Peyer's patch (tissue), 4 donors: Measurements from ENCODE around the gene FAH. TPM values are rescaled to one million over a fixed set of nuclear protein-coding genes. Genes with fewer than 3 reads are reported as not detected.

Source experiments
- DNase-seq, 3 donors: peaks; one replicate each; pipeline ENCODE4 v3.0.0-alpha.2; 2017 to 2019
- H3K27ac ChIP-seq, 4 donors: fragments of 200-600 bp; sonication (generic); one replicate each; pipeline ENCODE4 v1.5.1; 2016 to 2019
- H3K27me3 ChIP-seq, 2 donors: fragments of 200-600 bp; sonication (generic); one replicate each; pipeline ENCODE4 v1.5.1; 2019
- H3K36me3 ChIP-seq, 3 donors: fragments of 200-600 bp; sonication (generic); one replicate each; pipeline ENCODE4 v1.5.1; 2016 to 2019
- H3K4me1 ChIP-seq, 4 donors: fragments of 200-600 bp; sonication (generic); one replicate each; pipeline ENCODE4 v1.5.1; 2016 to 2019
- H3K4me3 ChIP-seq, 4 donors: fragments of 200-600 bp; sonication (generic); 1 replicate in 3 of 4; 2 replicates in 1 of 4; pipeline ENCODE4 v1.5.1; 2016 to 2019; ENCODE audit warnings: mild to moderate bottlenecking in 1 of 4
- H3K9me3 ChIP-seq, 4 donors: fragments of 200-600 bp; sonication (generic); one replicate each; pipeline ENCODE4 v1.5.1; 2016 to 2019; ENCODE audit warnings: mild to moderate bottlenecking in 1 of 4
- CTCF ChIP-seq, 6 experiments: fragments of 450-650 bp in 4 of 6; fragments of 200-600 bp in 2 of 6; sonication (generic) in 1 of 6; IDR thresholded peaks; one replicate each; pipeline ENCODE4 v1.5.1; 2017 to 2019; ENCODE audit warnings: antibody characterized with exemption in 6 of 6, mild to moderate bottlenecking in 3 of 6, moderate library complexity in 1 of 6
- POLR2A ChIP-seq, 2 donors: fragments of 450-650 bp; IDR thresholded peaks; one replicate each; pipeline ENCODE4 v1.5.1; 2017; ENCODE audit warnings: antibody characterized with exemption in 2 of 2, mild to moderate bottlenecking in 2 of 2, moderate library complexity in 2 of 2
- total RNA-seq, 4 donors: library from RNA; depleted of rRNA; stranded (reverse); fragments of >200 nt; gene quantifications; one replicate each; pipeline ENCODE4 v1.1.0, GENCODE V29; 2016

FAH gene
- 10 to 100 TPM in 3 of 4 donors, 1 to 10 TPM in 1; 6.6 to 17.3 (median 15.3) TPM for total RNA-seq

DNA sequence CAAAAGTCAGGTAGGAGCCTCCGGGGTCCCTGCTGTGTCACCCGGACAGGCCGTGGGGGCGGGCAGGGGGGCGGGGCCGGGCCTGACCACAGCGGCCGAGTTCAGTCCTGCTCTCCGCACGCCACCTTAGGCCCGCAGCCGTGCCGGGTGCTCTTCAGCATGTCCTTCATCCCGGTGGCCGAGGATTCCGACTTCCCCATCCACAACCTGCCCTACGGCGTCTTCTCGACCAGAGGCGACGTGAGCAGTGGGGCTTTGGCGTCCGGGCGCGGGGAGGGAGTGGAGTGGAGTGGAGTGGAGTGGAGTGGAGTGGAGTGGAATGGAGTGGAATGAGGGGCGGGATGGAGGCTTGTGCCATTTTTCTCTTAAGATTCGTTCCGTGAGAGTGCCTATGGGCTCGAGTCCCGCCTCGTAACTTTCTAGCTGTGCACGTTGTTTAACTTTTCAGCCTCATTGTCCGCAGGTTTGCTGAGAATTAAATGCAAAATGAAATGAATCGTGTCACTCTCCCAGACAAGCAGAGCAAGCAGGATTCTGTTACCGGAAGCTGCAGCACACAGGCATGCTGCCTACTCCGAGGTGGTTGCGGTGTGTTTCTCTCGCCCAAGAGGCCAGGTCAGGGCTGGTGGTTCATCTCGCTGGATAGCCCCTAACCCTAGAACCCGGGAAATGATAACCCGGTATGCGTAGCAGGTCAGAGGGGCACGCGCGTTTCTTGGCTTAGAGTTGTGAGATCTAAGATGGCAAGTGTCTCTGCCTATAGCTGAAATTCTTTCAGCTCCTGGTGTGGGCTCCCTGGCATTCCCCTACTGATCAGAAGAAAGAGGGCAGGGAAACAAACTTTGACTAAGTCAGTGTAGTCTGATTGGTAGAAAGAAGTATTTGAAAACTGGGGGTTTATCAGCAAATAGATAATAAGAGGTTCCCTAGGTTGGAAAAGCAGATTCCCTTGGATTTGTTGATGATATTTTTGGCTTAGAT lies at the start of gene FAH:
Gene FAH (plus strand): TSS at position 104 of the 981 bp plus-strand sequence. CDS start 56 bp downstream, at position 160.
- Histone ChIP-seq H3K4me1 (peaks cover 0 to 14% (median 0%) of the 10 kb centered on the region in 4 donors), H3K4me3 (peak within 1 kb of the TSS; percentile 56 to 81 (median 78)), H3K27me3 (no peaks in the 10 kb centered on the region), H3K9me3 (no peaks in the 10 kb centered on the region), H3K27ac (peak within 1 kb of the TSS; percentile 75 to 81 (median 76)), H3K36me3 (no peaks in the 10 kb centered on the region)
- TF ChIP-seq CTCF (IDR thresholded peaks at IDR 0.05) (no peak), POLR2A (IDR thresholded peaks at IDR 0.05) (peak in 1 of 2 donors; percentile 27)
- peak in 1 of 3 donors; percentile 44 for DNase-seq

DNA sequence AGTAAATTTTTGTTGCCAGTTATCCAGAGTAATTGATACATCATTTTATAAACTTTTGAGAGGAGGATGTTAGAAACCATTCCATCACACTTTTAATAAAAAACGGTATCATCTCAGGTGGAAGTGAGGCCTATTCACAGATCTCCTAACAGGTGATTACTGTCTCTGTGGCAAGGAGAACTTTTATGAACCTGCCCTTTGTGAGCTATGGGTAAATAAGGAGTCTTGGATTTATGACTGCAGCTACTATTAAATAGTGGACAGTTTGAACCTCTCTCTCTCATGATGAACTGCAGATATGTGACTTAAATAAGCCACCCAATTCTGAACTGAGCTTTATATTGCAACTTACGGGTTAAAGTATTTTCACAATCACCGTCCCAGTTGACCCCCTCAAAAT lies 47.6 kb upstream of the FAH start:
- no peak for DNase-seq

GRCh38 chr15:80105595-80105994 lies 47.2 kb upstream of the FAH start:
- Histone ChIP-seq H3K36me3 (no peaks in the 10 kb centered on the region), H3K4me3 (no peak overlapping the region), H3K9me3 (no peaks in the 10 kb centered on the region), H3K27ac (peak overlapping the region in 1 of 4 donors; percentile 22), H3K27me3 (no peaks in the 10 kb centered on the region), H3K4me1 (peaks cover 0 to 9% (median 0%) of the 10 kb centered on the region in 4 donors)
- no peak for DNase-seq
- no peak for TF ChIP-seq CTCF (IDR thresholded peaks at IDR 0.05)
- TF ChIP-seq POLR2A (IDR thresholded peaks at IDR 0.05) = no peak

More for the DNA sequence above, 47.6 kb upstream of the FAH start:
- Histone ChIP-seq H3K36me3 (no peaks in the 10 kb centered on the region), H3K4me1 (peaks cover 0 to 9% (median 0%) of the 10 kb centered on the region in 4 donors), H3K27ac (peak overlapping the region in 1 of 4 donors; percentile 22), H3K27me3 (no peaks in the 10 kb centered on the region), H3K4me3 (no peak overlapping the region), H3K9me3 (no peaks in the 10 kb centered on the region)
- TF ChIP-seq POLR2A (IDR thresholded peaks at IDR 0.05) (no peak), CTCF (IDR thresholded peaks at IDR 0.05) (no peak)

DNA sequence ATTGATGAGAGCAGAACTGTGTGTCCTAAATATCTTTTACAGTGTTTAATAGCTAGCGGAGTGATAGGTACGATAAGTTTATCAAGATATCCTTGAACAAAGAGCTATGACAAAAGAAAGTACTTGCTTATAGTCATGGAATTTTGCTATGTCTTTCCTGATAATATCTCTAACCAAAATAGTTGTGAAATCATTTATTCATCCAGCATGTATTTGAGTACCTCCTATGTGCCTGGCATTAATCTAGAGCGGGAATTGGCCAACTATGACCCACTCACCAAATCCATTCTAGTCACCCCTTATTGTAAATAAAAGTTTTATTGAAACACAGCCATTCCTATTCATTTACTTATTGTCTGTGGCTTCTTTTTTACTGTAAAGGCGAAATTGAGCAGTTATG lies 46.7 kb upstream of the FAH start:
- DNase-seq = no peak
- TF ChIP-seq CTCF (IDR thresholded peaks at IDR 0.05) (no peak), POLR2A (IDR thresholded peaks at IDR 0.05) (no peak)
- peak overlapping the region in 1 of 4 donors; percentile 22 for H3K27ac ChIP-seq
- H3K27me3 ChIP-seq = no peaks in the 10 kb centered on the region
- no peak overlapping the region for H3K4me3 ChIP-seq
- H3K36me3 ChIP-seq = no peaks in the 10 kb centered on the region
- peaks cover 0 to 9% (median 0%) of the 10 kb centered on the region in 4 donors for H3K4me1 ChIP-seq
- no peaks in the 10 kb centered on the region for H3K9me3 ChIP-seq

- TF ChIP-seq CTCF (IDR thresholded peaks at IDR 0.05) (no peak), POLR2A (IDR thresholded peaks at IDR 0.05) (no peak)
- no peaks in the 10 kb centered on the region for H3K36me3 ChIP-seq
- H3K9me3 ChIP-seq = no peaks in the 10 kb centered on the region
Observed at GRCh38 chr15:80107204-80107603, 45.6 kb upstream of the FAH start.

More at GRCh38 chr15:80107204-80107603, 45.6 kb upstream of the FAH start:
- no peak overlapping the region for H3K4me3 ChIP-seq
- H3K4me1 ChIP-seq = peaks cover 0 to 9% (median 0%) of the 10 kb centered on the region in 4 donors
- H3K27ac ChIP-seq = no peak overlapping the region
- no peak for DNase-seq
- no peaks in the 10 kb centered on the region for H3K27me3 ChIP-seq
